K562 (cell line): Measurements from ENCODE around the gene TLE6. TPM values are rescaled to one million over a fixed set of nuclear protein-coding genes. Genes with fewer than 3 reads are reported as not detected.
A peak's percentile ranks its signal among the peaks of the same experiment; 100 is the strongest.

Source experiments
- ATAC-seq: fragments of 200-7000 bp; cut with Tn5 transposase; 3 replicates; pipeline ENCODE4 v1.9.1; 2020; ENCODE audit warnings: moderate library complexity
- Bru-seq: library from RNA; stranded (reverse); fragments of 400-500 nt; gene quantifications from one replicate; lab custom pipeline; 2021; lab: Mats Ljungman, UMichigan
- BruChase-seq, 2 experiments: library from RNA; stranded (reverse); fragments of 400-500 nt; gene quantifications; one replicate each; lab custom pipeline; 2021; lab: Mats Ljungman, UMichigan
- BruUV-seq: library from RNA; stranded (reverse); fragments of 400-500 nt; replicated peaks from 2 replicates; lab custom pipeline; 2021; lab: Mats Ljungman, UMichigan
- CTCF ChIA-PET: fragments of 300-600 bp; formaldehyde crosslinking; extraction: SDS; loops from one replicate; lab custom pipeline; 2021; ENCODE audit warnings: low intra/inter-chr PET ratio; lab: Yijun Ruan, JAX
- POLR2A ChIA-PET: fragments of 300-600, 350-650 bp; sonication (Branson Sonifier 250); formaldehyde crosslinking; extraction: SDS; loops from one replicate; lab custom pipeline; 2021; ENCODE audit warnings: antibody characterized with exemption, inconsistent platforms; lab: Yijun Ruan, JAX
- DNase-seq, 4 experiments: peaks; one replicate each; pipeline versions ENCODE4 v3.0.0 to v3.0.0-alpha.2; 2011 to 2018; ENCODE audit warnings: low spot score in 3 of 4, mixed read lengths in 3 of 4; ENCODE audit errors: extremely low read depth in 1 of 4
- FAIRE-seq: peaks from 2 replicates; lab custom pipeline; 2011; peaks lifted over from hg19 to GRCh38; lab: Jason Lieb, UNC
- H2AFZ ChIP-seq: 2 replicates; pipeline ENCODE4 v1.6.0; 2011; ENCODE audit warnings: low read depth, low read length, control low read depth, inconsistent platforms
- H3K27ac ChIP-seq: fragments of 200-600 bp; 3 replicates; pipeline ENCODE4 v1.8.0; 2011; ENCODE audit warnings: low read depth, mild to moderate bottlenecking, control low read depth, inconsistent platforms, low read length, moderate library complexity, mixed read lengths; ENCODE audit errors: extremely low read depth
- H3K27me3 ChIP-seq, 2 experiments: fragments of 300-600 bp in 1 of 2; 2 replicates in 1 of 2; 3 replicates in 1 of 2; pipeline versions ENCODE4 v1.6.0 to v1.8.0; 2011; ENCODE audit warnings: inconsistent platforms in 2 of 2, low read length in 2 of 2, mild to moderate bottlenecking in 1 of 2, mixed read lengths in 1 of 2, moderate library complexity in 1 of 2; ENCODE audit not compliant: control insufficient read depth in 2 of 2, insufficient read depth in 2 of 2
- H3K36me3 ChIP-seq: fragments of 300-600 bp; 3 replicates; pipeline ENCODE4 v1.8.0; 2011; ENCODE audit warnings: mild to moderate bottlenecking, low read length, inconsistent platforms; ENCODE audit not compliant: control insufficient read depth, insufficient read depth
- H3K4me1 ChIP-seq, 2 experiments: fragments of 200-600 bp in 1 of 2; replicated peaks in 1 of 2; 2 replicates in 1 of 2; 3 replicates in 1 of 2; pipeline versions ENCODE4 v1.5.1 to v1.8.0; 2011; ENCODE audit warnings: inconsistent platforms in 2 of 2, low read length in 2 of 2, mild to moderate bottlenecking in 1 of 2, mixed read lengths in 1 of 2, moderate library complexity in 1 of 2; ENCODE audit not compliant: control insufficient read depth in 2 of 2, insufficient read depth in 2 of 2
- H3K4me2 ChIP-seq: 2 replicates; pipeline ENCODE4 v1.6.1; 2011; ENCODE audit warnings: low read length, control low read depth, inconsistent platforms, mixed read lengths; ENCODE audit not compliant: insufficient read depth
- H3K4me3 ChIP-seq: fragments of 200-600 bp; sonication (generic), shearing (Covaris generic); 2 replicates; pipeline ENCODE4 v1.5.1; 2016; ENCODE audit warnings: control low read depth, inconsistent platforms
- H3K79me2 ChIP-seq: fragments of 200-600 bp; 3 replicates; pipeline ENCODE4 v1.8.0; 2011; ENCODE audit warnings: low read length, inconsistent platforms; ENCODE audit not compliant: control insufficient read depth, insufficient read depth
- H3K9ac ChIP-seq, 2 experiments: 2 replicates each; pipeline versions ENCODE4 v1.6.0 to v1.6.1; 2011; ENCODE audit warnings: low read depth in 2 of 2, low read length in 2 of 2, control low read depth in 1 of 2, inconsistent platforms in 1 of 2, mild to moderate bottlenecking in 1 of 2, mixed read lengths in 1 of 2; ENCODE audit not compliant: insufficient read depth in 1 of 2
- H3K9me1 ChIP-seq: one replicate; pipeline ENCODE4 v1.6.0; 2011; ENCODE audit warnings: inconsistent platforms, mild to moderate bottlenecking, low read length, moderate library complexity; ENCODE audit not compliant: control insufficient read depth, insufficient read depth
- H3K9me3 ChIP-seq: replicated peaks from 2 replicates; pipeline ENCODE4 v1.5.1; 2011; ENCODE audit warnings: low read depth, low read length, inconsistent platforms; ENCODE audit not compliant: control insufficient read depth, insufficient read depth
- H4K20me1 ChIP-seq: replicated peaks from 2 replicates; pipeline ENCODE4 v1.6.1; 2011; ENCODE audit warnings: low read length, inconsistent platforms, mixed read lengths; ENCODE audit not compliant: control insufficient read depth, insufficient read depth
- CXXC5 ChIP-seq: fragments of 250-450 bp; sonication (Bioruptor Pico); IDR thresholded peaks from 2 replicates; pipeline ENCODE4 v1.8.0; 2022; ENCODE audit warnings: inconsistent platforms, mild to moderate bottlenecking, moderate library complexity
- EGR1 ChIP-seq: fragments of 450-650 bp; conservative IDR thresholded peaks from 2 replicates; pipeline ENCODE4 v1.6.1; 2017; ENCODE audit warnings: mild to moderate bottlenecking
- ELF1 ChIP-seq: fragments of 200-800 bp; sonication (Bioruptor generic); IDR thresholded peaks from 2 replicates; pipeline ENCODE4 v1.6.1; 2016; ENCODE audit warnings: missing genetic modification characterization, missing compliant biosample characterization
- ETV1 ChIP-seq: fragments of 450-650 bp; conservative IDR thresholded peaks from 2 replicates; pipeline ENCODE4 v1.6.1; 2016; ENCODE audit warnings: missing genetic modification characterization, control low read depth, low read depth, missing compliant biosample characterization
- ETV6 ChIP-seq, 3 experiments: fragments of 150-350 bp in 1 of 3; sonication (generic) in 1 of 3; formaldehyde crosslinking in 1 of 3; IDR thresholded peaks; 2 replicates each; pipeline versions ENCODE4 v1.6.1 to v1.8.0; 2014 to 2022; ENCODE audit warnings: borderline replicate concordance in 2 of 3, low read depth in 2 of 3, antibody characterized with exemption in 1 of 3, low read length in 1 of 3, mild to moderate bottlenecking in 1 of 3, missing genetic modification reagents in 1 of 3
- HDAC2 ChIP-seq: fragments of 450-650 bp; IDR thresholded peaks from 2 replicates; pipeline ENCODE4 v1.6.1; 2016; ENCODE audit warnings: mild to moderate bottlenecking
- HDGF ChIP-seq: fragments of 450-650 bp; IDR thresholded peaks from 2 replicates; pipeline ENCODE4 v1.6.1; 2016
- MYC ChIP-seq, 2 experiments: fragments of 250-450 bp in 1 of 2; sonication (Bioruptor Pico) in 1 of 2; IDR thresholded peaks; 2 replicates each; pipeline versions ENCODE4 v1.5.1 to v1.6.1; 2012 to 2021; ENCODE audit warnings: low read depth in 2 of 2, borderline replicate concordance in 1 of 2, improper control_type of control experiment in 1 of 2, low read length in 1 of 2, mild to moderate bottlenecking in 1 of 2, moderate library complexity in 1 of 2
- NFYB ChIP-seq: IDR thresholded peaks from 2 replicates; pipeline ENCODE4 v1.6.1; 2011; ENCODE audit warnings: mild to moderate bottlenecking, moderate library complexity; ENCODE audit not compliant: insufficient read length; ENCODE audit errors: extremely low read depth
- NR2C1 ChIP-seq, 2 experiments: fragments of 450-650 bp; IDR thresholded peaks; 2 replicates each; pipeline ENCODE4 v1.6.1; 2017; ENCODE audit warnings: mild to moderate bottlenecking in 2 of 2, antibody characterized with exemption in 1 of 2, inconsistent platforms in 1 of 2, missing compliant biosample characterization in 1 of 2, missing genetic modification characterization in 1 of 2
- SAP30 ChIP-seq: fragments of 200-600 bp; sonication (generic); IDR thresholded peaks from 2 replicates; pipeline ENCODE4 v1.6.1; 2012; ENCODE audit warnings: borderline replicate concordance, low read depth, mild to moderate bottlenecking, moderate library complexity, low read length, control low read depth, inconsistent platforms; ENCODE audit not compliant: insufficient read depth, poor library complexity, severe bottlenecking
- SREBF2 ChIP-seq: sonication (generic); formaldehyde crosslinking; IDR thresholded peaks from 2 replicates; pipeline ENCODE4 v1.4.0; 2020; ENCODE audit warnings: mild to moderate bottlenecking, missing genetic modification reagents
- ZFP1 ChIP-seq: fragments of 450-650 bp; formaldehyde crosslinking; IDR thresholded peaks from 2 replicates; pipeline ENCODE4 v1.4.0; 2020; ENCODE audit warnings: mild to moderate bottlenecking, mixed read lengths
- ZFX ChIP-seq: sonication (generic); formaldehyde crosslinking; IDR thresholded peaks from 2 replicates; pipeline ENCODE4 v1.8.0; 2022; ENCODE audit warnings: mild to moderate bottlenecking, missing genetic modification reagents, moderate library complexity
- WGBS: fragments of 100-300 bp; shearing (Covaris generic); methylation state at CpG from one replicate; pipeline ENCODE4 v1.1.6; 2016; ENCODE audit warnings: low coverage, mixed read lengths; ENCODE audit not compliant: insufficient coverage; ENCODE audit errors: missing lambda C conversion rate; 5-methylcytosine and 5-hydroxymethylcytosine counted together
- in situ Hi-C: fragments of 300-500 bp; cut with MboI; formaldehyde crosslinking; loops from 4 replicates; pipeline ENCODE4 v1.15.0; 2018; ENCODE audit warnings: inconsistent platforms, mixed read lengths
- intact Hi-C: fragments of 100-400 bp; cut with micrococcal nuclease; formaldehyde crosslinking; loops from 2 replicates; pipeline ENCODE4 v1.14.2; 2022
- long read RNA-seq, 3 experiments: library from polyadenylated mRNA in 2 of 3; library from RNA in 1 of 3; unstranded in 2 of 3; stranded (forward) in 1 of 3; transcript quantifications; one replicate each; pipeline ENCODE4 v2.0.0, GENCODE V29; 2019 to 2022
- polyA minus RNA-seq, 3 experiments: library from RNA; depleted of rRNA, polyadenylated mRNA; stranded (reverse); fragments of >200 nt; gene quantifications; 2 replicates each; pipeline ENCODE4 v1.2.3, GENCODE V29; 2011
- polyA plus RNA-seq, 8 experiments: library from polyadenylated mRNA; depleted of rRNA in 4 of 8; stranded (reverse) in 5 of 8; unstranded in 3 of 8; fragments of >200 nt; fragmentation: Nextera tagmentation in 2 of 8; fragmentation: Illumina TruSeq in 1 of 8; extraction: Ambion mirVana in 2 of 8; extraction: Trizol in 1 of 8; gene quantifications; 2 replicates each; pipeline versions ENCODE4 v1.2.1 to v1.2.3, GENCODE V29; 2011 to 2014; ENCODE audit warnings: inconsistent platforms in 1 of 8, missing spikeins in 1 of 8
- total RNA-seq, 7 experiments: library from RNA; depleted of rRNA in 6 of 7; stranded (reverse); fragments of >200 nt in 6 of 7; fragmentation: Illumina TruSeq in 2 of 7; extraction: Trizol in 2 of 7; gene quantifications; 2 replicates each; pipeline versions ENCODE4 v1.2.1 to v1.2.3, GENCODE V29; 2011 to 2021; ENCODE audit warnings: low replicate concordance in 1 of 7
- TF ChIP-seq, protein P1 (sequence below): sonication (generic); formaldehyde crosslinking; IDR thresholded peaks from 2 replicates; pipeline ENCODE4 v1.8.0; 2022; ENCODE audit warnings: missing genetic modification reagents, mild to moderate bottlenecking, moderate library complexity, borderline replicate concordance

TLE6 gene
- 5.1 and 7.6 TPM in 2 replicates for total RNA-seq (2011; cell fraction: chromatin; rRNA removed; ENCODE audit: low replicate concordance)
- total RNA-seq (2011; cell fraction: nucleolus; rRNA removed): 5.1 and 5.5 TPM in 2 replicates
- total RNA-seq (2011; cell fraction: nucleoplasm; rRNA removed): 2.7 and 4.5 TPM in 2 replicates
- total RNA-seq (2014; rRNA removed) (3.3 and 6.1 TPM in 2 replicates), total RNA-seq (2014; rRNA removed; fragmentation: Illumina TruSeq; extraction: Trizol) (1.1 and 1.2 TPM in 2 replicates), total RNA-seq (2015; rRNA removed; fragmentation: Illumina TruSeq; extraction: Trizol) (3.4 and 3.5 TPM in 2 replicates), total RNA-seq (2021) (1.8 TPM in 2 replicates), polyA plus RNA-seq (2011; rRNA removed) (3.3 and 3.5 TPM in 2 replicates), polyA plus RNA-seq (2014; fragmentation: Illumina TruSeq; extraction: Trizol) (1.8 and 3.1 TPM in 2 replicates), polyA plus RNA-seq (2014; fragmentation: Nextera tagmentation; extraction: Ambion mirVana) (1 to 10 TPM; 1.2 to 1.5 TPM), polyA plus RNA-seq (2014; rRNA removed) (2.5 and 4.4 TPM in 2 replicates), polyA minus RNA-seq (2011; rRNA and poly(A)+ RNA removed) (0.70 and 0.78 TPM in 2 replicates), Bru-seq, nascent RNA (percentile 33 among the genes with signal in this experiment), BruChase-seq, experiment 1, labeled RNA remaining after a 2-hour chase (percentile 22 among the genes with signal in this experiment), BruChase-seq, experiment 2, labeled RNA remaining after a 6-hour chase (percentile 21 among the genes with signal in this experiment)
- 3.0 TPM in 2 replicates for polyA plus RNA-seq (2011; cell fraction: cytosol; rRNA removed)
- 6.5 and 7.6 TPM in 2 replicates for polyA plus RNA-seq (2011; cell fraction: nucleus; rRNA removed)
- 2.3 and 10.0 TPM in 2 replicates for polyA plus RNA-seq (2012)
- 1.1 TPM in 1 of 2 replicates, not detected in the other for polyA minus RNA-seq (2011; cell fraction: cytosol; rRNA and poly(A)+ RNA removed)
- 0.94 and 2.4 TPM in 2 replicates for polyA minus RNA-seq (2011; cell fraction: nucleus; rRNA and poly(A)+ RNA removed)
- long read RNA-seq, experiment 1, partial matches to known transcripts: 1 of 2 reads
- long read RNA-seq, experiment 1, other reads (novel, unspliced or antisense): 0 of 2 reads
- long read RNA-seq, experiment 2, partial matches to known transcripts: 1 of 3 reads
- long read RNA-seq, experiment 2, other reads (novel, unspliced or antisense): 1 of 3 reads
- long read RNA-seq, experiment 3: 0 reads

DNA sequence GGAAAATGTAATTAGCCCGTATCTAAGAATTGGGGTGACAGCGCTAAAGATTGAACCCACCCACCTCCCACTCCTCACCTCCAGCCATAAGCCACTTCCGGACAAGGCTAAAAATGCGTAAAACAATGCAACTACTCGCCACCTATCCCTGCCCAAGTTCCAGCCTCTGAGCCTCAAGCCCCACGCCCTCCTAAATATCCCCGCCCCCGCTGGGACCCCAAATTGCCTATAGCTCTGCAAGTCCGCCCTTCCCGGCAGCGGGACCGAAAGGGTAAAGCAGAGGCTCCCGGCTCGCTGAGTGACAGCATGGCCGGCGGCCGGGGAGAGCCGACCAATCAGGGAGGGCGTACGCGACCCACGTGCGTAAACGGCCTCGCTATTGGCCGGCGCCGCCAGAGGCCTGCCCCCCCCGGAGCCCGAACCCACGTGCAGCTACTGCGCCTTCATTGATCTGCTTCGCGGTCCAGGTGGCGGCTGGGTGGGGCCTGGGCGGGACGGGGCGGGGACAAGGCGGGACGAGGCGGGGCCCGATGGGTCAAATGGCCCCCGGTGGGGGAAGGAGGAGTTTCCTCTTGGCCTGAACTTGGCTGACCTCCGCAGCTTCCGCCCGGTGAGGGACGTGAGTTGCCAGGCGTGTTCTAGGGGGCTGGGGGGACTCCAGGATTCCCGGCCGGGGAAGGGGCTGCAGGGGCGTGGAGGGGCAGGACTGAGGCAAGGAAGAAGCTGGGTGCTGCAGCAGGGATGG is at the start of gene TLE6:
TSS of gene TLE6 (plus strand) at position 564 of the 745 bp plus-strand sequence. CDS start 670 bp downstream, outside the sequence.
- WGBS: under 1% methylated on average over 44 of the region's 51 CpGs
- BruUV-seq: no TSS peak
- intact Hi-C loops: loop anchor here (1.0 kb wide), 1 partner anchor 58 kb away; no protein-coding TSS in a partner anchor
- Histone ChIP-seq H3K27ac (peak within 1 kb of the TSS; percentile 73), H4K20me1 (no peaks in the 10 kb centered on the region), H3K9me1 (no peaks in the 10 kb centered on the region), H3K4me1 (peaks cover 15 to 39% of the 10 kb centered on the region in 2 experiments), H3K4me3 (peak within 1 kb of the TSS; percentile 49), H3K79me2 (no peaks in the 10 kb centered on the region), H3K9me3 (no peaks in the 10 kb centered on the region), H3K36me3 (no peaks in the 10 kb centered on the region), H3K4me2 (peak within 1 kb of the TSS; percentile 89), H3K9ac (peak within 1 kb of the TSS; percentile 54 to 89), H2AFZ (peak within 1 kb of the TSS; percentile 98), H3K27me3 (no peaks in the 10 kb centered on the region)
- FAIRE-seq (peak; percentile 97), ATAC-seq (peak; percentile 99), DNase-seq (peak; percentile 98 to 99 (median 99))
- ChIA-PET CTCF (no interaction called here), POLR2A (interaction anchor here (0.5 to 1.4 kb wide), 9 partner anchors 9 to 59 kb away, joined by 3 to 5 read pairs (median 3); no protein-coding TSS in a partner anchor)
- in situ Hi-C loops: no loop called here
- TF ChIP-seq NFYB (peak; percentile 65), ETV6 (IDR thresholded peaks at IDR 0.05; ENCODE audit: borderline replicate concordance in 1 of 2, low read depth in 2 of 2, low read length in 1 of 2) (no peak), ETV6 (CRISPR knock-in tag; IDR thresholded peaks at IDR 0.05; ENCODE audit: borderline replicate concordance) (no peak), CXXC5 (CRISPR knock-in tag) (peak; percentile 85), ZFP1 (CRISPR knock-in tag) (no peak), SAP30 (peak; percentile 65), HDGF (no peak), ZFX (CRISPR knock-in tag) (peak; percentile 11; the same call in 1 of the 2 replicates), ETV1 (tag) (peak; percentile 64), MYC (IDR thresholded peaks at IDR 0.05; ENCODE audit: low read depth, low read length) (peak; percentile 95), MYC (CRISPR knock-in tag; IDR thresholded peaks at IDR 0.05; ENCODE audit: borderline replicate concordance, low read depth) (no peak; the same call in 1 of the 2 replicates), HDAC2 (peak; percentile 75; the same call in 1 of the 2 replicates), EGR1 (peak; percentile 61), ELF1 (tag) (peak; percentile 77), SREBF2 (CRISPR knock-in tag) (no peak), NR2C1 (IDR thresholded peaks at IDR 0.05) (peak; percentile 78), NR2C1 (tag; IDR thresholded peaks at IDR 0.05) (peak; percentile 64)
- TF ChIP-seq, protein P1, sequence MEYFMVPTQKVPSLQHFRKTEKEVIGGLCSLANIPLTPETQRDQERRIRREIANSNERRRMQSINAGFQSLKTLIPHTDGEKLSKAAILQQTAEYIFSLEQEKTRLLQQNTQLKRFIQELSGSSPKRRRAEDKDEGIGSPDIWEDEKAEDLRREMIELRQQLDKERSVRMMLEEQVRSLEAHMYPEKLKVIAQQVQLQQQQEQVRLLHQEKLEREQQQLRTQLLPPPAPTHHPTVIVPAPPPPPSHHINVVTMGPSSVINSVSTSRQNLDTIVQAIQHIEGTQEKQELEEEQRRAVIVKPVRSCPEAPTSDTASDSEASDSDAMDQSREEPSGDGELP (CRISPR knock-in tag): peak; percentile 90
